HG02798 (cell line): ENCODE data around the gene MDN1.
"Not testable (repeated sequence)": the region's sequence is repeated elsewhere in the genome, so short reads cannot be mapped to it uniquely, and the experiment has no call there.

Experiments used
- ATAC-seq: cut with Tn5 transposase; IDR thresholded peaks from one replicate; pipeline ENCODE4 v1.9.1; 2021; ENCODE audit warnings: mild to moderate bottlenecking; ENCODE audit not compliant: unreplicated experiment, poor library complexity

The MDN1 gene, protein sequence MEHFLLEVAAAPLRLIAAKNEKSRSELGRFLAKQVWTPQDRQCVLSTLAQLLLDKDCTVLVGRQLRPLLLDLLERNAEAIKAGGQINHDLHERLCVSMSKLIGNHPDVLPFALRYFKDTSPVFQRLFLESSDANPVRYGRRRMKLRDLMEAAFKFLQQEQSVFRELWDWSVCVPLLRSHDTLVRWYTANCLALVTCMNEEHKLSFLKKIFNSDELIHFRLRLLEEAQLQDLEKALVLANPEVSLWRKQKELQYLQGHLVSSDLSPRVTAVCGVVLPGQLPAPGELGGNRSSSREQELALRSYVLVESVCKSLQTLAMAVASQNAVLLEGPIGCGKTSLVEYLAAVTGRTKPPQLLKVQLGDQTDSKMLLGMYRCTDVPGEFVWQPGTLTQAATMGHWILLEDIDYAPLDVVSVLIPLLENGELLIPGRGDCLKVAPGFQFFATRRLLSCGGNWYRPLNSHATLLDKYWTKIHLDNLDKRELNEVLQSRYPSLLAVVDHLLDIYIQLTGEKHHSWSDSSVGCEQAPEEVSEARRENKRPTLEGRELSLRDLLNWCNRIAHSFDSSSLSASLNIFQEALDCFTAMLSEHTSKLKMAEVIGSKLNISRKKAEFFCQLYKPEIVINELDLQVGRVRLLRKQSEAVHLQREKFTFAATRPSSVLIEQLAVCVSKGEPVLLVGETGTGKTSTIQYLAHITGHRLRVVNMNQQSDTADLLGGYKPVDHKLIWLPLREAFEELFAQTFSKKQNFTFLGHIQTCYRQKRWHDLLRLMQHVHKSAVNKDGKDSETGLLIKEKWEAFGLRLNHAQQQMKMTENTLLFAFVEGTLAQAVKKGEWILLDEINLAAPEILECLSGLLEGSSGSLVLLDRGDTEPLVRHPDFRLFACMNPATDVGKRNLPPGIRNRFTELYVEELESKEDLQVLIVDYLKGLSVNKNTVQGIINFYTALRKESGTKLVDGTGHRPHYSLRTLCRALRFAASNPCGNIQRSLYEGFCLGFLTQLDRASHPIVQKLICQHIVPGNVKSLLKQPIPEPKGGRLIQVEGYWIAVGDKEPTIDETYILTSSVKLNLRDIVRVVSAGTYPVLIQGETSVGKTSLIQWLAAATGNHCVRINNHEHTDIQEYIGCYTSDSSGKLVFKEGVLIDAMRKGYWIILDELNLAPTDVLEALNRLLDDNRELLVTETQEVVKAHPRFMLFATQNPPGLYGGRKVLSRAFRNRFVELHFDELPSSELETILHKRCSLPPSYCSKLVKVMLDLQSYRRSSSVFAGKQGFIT (N-terminal part only)

GRCh38 chr6:89819336-89820130 lies at the start of gene MDN1:
TSS of gene MDN1 (minus strand) at chr6:89819794. CDS start at chr6:89819607, 187 bp downstream.
- ATAC-seq, result peak; percentile 98

DNA sequence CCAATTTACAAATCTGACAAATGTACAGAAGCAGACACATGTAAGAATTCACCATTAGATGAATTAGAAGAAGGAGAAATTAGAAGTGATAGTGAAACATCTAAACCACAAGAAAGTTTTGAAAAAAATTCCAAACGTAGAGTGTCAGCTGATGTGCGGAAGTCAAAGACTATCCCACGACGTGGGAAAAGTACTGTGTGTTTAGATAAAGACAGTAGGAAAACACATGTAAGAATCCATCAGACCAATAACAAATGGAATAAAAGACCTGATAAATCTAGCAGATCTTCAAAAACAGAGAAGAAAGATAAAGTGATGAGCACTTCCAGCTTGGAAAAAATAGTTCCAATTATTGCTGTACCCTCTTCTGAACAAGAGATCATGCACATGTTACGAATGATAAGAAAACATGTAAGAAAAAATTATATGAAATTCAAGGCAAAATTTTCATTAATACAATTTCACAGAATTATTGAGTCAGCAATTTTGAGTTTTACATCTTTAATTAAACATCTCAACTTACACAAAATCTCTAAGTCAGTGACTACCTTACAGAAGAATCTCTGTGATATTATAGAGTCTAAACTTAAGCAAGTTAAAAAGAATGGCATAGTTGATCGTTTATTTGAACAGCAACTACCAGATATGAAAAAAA lies 46.6 kb upstream of the MDN1 start:
- no peak for ATAC-seq

DNA sequence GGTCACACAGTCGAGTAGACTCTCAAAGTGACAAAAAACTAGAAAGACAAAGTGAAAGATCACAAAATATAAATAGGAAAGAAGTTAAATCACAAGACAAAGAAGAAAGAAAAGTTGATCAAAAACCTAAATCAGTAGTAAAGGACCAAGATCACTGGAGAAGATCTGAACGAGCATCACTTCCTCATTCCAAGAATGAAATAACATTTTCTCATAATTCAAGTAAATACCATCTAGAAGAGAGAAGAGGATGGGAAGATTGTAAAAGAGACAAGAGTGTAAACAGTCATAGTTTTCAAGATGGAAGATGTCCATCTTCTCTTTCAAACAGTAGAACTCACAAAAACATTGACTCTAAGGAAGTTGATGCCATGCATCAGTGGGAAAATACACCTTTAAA lies 43.1 kb upstream of the MDN1 start:
- no peak for ATAC-seq

GRCh38 chr6:89862273-89862672 lies 42.7 kb upstream of the MDN1 start:
- peak; percentile 69 for ATAC-seq

DNA sequence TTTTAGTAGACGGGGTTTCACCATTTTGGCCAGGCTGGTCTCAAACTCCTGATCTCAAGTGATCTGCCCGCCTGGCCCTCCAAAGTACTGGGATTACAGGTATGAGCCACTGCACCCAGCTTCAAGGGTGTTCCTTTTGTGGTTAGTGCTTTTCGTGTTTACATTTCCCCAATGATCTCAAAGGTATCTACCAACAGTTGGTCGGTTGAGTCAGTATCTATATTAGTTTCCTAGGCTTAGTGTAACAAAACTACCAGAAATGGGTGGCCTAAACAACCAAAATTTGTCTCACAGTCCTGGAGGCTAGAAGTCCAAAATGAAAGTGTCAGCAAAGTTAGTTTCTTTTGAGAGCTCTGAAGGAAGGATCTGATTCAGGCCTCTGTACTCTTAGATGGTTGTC lies 40.1 kb upstream of the MDN1 start:
- ATAC-seq, result peak; percentile 48

DNA sequence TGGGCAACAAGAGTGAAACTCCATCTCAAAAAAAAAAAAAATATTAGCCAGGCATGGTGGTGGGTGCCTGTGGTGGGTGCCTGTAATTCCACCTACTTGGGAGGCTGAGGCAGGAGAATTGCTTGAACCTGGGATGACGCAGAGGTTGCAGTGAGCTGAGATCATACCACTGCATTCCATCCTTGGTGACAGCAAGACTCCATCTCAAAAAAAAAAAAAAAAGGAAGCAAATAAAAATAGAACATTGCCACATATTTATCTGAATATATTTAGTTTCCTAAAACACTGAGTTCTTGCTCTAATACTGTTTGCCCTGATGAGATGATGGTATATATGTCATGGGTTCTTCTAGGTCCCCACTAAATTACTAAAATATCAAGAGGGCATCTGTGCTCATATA lies 38.4 kb upstream of the MDN1 start:
- no peak for ATAC-seq

- ATAC-seq, result no peak
Measured at GRCh38 chr6:89853068-89853467, 33.5 kb upstream of the MDN1 start.

GRCh38 chr6:89847513-89847912 lies 27.9 kb upstream of the MDN1 start:
- ATAC-seq, result not testable (repeated sequence)

GRCh38 chr6:89843070-89843469 lies 23.5 kb upstream of the MDN1 start:
- ATAC-seq, result no peak

- no peak for ATAC-seq
Measured at GRCh38 chr6:89842228-89842627, 22.6 kb upstream of the MDN1 start.

DNA sequence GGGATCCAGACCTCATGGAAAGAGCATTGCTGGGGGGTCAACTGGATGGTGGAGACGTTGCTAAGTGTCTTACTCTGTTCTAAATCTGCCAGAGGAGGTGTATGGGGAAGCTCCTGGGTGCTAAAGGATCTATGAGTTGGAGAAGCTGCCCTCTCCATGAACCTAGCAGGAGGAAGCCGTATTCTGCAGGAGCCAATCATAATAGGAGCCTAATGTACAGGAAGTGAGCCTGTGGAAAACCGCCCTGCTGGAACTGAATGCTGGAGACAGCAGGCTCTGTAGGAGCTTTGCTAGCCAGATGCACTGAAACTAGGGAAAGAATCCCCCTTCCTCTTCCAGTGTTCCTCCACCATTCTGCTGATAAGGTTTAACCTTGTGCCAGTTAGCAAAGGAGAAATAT lies 20.9 kb upstream of the MDN1 start:
- no peak for ATAC-seq

DNA sequence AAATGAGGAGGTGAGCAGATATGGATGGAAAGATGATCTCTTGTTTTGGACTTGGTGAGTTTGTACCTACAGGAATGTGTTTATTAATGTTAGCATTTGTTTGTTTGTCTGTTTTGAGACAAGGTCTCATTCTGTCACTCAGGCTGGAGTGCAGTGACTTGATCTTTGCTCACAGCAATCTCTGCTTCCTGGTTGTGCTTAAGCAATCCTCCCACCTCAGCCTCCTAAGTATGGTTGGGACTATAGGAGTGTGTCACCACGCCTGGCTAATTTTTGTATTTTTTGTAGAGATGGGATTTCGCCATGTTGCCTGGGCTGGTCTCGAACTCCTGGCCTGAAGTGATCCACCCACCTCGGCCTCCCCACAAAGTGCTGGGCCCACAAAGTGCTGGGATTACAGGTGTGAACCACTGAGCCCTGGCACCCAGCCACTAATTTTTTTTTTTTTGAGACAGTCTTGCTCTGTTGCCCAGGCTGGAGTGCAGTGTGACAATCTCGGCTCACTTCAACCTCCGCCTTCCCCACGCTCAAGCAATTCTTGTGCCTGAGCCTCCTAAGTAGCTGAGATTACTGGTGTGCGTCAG lies 17.1 kb upstream of the MDN1 start:
- no peak for ATAC-seq

DNA sequence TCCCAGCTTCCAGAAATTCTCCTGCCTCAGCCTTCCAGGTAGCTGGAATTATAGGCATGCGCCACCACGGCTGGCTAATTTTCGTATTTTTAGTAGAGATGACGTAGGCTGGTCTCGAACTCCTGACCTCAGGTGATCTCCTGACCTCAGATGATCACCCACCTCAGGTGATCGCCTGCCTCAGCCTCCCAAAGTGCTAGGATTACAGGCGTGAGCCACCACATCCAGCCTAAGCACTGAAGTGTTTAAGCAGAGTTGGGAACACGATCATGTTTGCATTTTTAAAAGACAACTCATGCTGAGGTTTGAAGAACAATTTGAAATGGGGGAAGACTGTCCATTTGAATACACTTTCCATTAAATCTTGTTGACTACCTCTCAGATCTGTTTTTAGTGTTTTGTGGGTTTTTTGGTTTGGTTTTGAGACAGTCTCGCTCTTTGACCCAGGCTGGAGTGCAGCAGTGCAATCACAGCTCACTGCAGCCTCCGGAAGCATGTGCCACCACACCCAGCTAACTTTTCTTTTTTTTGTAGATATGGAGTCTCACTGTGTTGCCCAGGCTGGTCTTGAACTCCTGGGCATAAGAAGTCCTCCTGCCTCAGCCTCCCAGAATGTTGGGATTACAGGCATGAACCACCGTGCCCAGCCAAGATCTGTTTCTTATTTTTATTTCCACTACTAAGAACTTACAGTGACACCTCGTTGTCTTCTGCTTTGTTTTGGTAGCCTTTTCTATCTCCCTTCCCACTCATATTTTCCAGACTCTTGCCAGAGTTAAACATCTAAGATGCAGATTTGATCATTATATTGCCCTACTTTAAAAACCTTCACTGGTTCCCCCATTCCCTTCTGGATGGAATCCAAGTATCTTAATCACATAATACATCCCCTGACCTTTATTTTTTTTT lies 15.5 kb upstream of the MDN1 start:
- ATAC-seq, result peak; percentile 98

- no peak for ATAC-seq
Measured at GRCh38 chr6:89830170-89830809, 10.7 kb upstream of the MDN1 start.

GRCh38 chr6:89829472-89830169 lies 10.0 kb upstream of the MDN1 start, which contains the start of gene CASP8AP2:
TSS of gene CASP8AP2 (plus strand) at chr6:89829880.
- peak; percentile 99 for ATAC-seq

- ATAC-seq, result peak; percentile 35
Measured at GRCh38 chr6:89828988-89829471, 9.4 kb upstream of the MDN1 start.
